ENCODE results near the gene EPC2.

- TF ChIP-seq, protein P1, sequence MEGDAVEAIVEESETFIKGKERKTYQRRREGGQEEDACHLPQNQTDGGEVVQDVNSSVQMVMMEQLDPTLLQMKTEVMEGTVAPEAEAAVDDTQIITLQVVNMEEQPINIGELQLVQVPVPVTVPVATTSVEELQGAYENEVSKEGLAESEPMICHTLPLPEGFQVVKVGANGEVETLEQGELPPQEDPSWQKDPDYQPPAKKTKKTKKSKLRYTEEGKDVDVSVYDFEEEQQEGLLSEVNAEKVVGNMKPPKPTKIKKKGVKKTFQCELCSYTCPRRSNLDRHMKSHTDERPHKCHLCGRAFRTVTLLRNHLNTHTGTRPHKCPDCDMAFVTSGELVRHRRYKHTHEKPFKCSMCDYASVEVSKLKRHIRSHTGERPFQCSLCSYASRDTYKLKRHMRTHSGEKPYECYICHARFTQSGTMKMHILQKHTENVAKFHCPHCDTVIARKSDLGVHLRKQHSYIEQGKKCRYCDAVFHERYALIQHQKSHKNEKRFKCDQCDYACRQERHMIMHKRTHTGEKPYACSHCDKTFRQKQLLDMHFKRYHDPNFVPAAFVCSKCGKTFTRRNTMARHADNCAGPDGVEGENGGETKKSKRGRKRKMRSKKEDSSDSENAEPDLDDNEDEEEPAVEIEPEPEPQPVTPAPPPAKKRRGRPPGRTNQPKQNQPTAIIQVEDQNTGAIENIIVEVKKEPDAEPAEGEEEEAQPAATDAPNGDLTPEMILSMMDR (IDR thresholded peaks at IDR 0.05): no peak
- no peak for TF ChIP-seq POLR2A (IDR thresholded peaks at IDR 0.05)
These were observed 39.6 kb upstream of the EPC2 start for GRCh38 chr2:148604927-148605326.
